ENCODE data around the gene SLC35A4. TPM values are rescaled to one million over a fixed set of nuclear protein-coding genes. Genes with fewer than 3 reads are reported as not detected.

The SLC35A4 gene
- total RNA-seq, 1 experiment from 2014 or later: 91.3 TPM

- no peaks in the 10 kb centered on the region for H3K27me3 Mint-ChIP-seq (ENCODE audit: insufficient read depth, unreplicated experiment)
- H3K36me3 Mint-ChIP-seq (ENCODE audit: insufficient read depth, unreplicated experiment): peaks cover 9% of the 10 kb centered on the region
- no peak for DNase-seq
- CTCF ChIA-PET: no interaction called here
- H3K9me3 Mint-ChIP-seq (ENCODE audit: unreplicated experiment): no peaks in the 10 kb centered on the region
- no peak overlapping the region for H3K27ac Mint-ChIP-seq (ENCODE audit: unreplicated experiment)
- Histone ChIP-seq H3K9me3 (no peaks in the 10 kb centered on the region; the same call in 1 of the 2 replicates), H3K4me1 (peaks cover 7% of the 10 kb centered on the region), H3K27me3 (replicated peaks; ENCODE audit: control insufficient read depth, insufficient read depth, low read length) (no peaks in the 10 kb centered on the region), H3K36me3 (ENCODE audit: control insufficient read depth, insufficient read depth, low read length) (no peaks in the 10 kb centered on the region), H3K4me3 (ENCODE audit: low read depth, low read length) (no peak overlapping the region)
- POLR2A ChIA-PET: interaction anchor here (0.8 kb wide), 1 partner anchor 16 kb away, joined by 3 read pairs; no protein-coding TSS in a partner anchor
- TF ChIP-seq CTCF (IDR thresholded peaks at IDR 0.05; ENCODE audit: insufficient read depth in 1 of 2, low read depth in 1 of 2, low read length in 1 of 2, severe bottlenecking in 1 of 2, unreplicated experiment in 1 of 2): no peak
- intact Hi-C loops (cut with micrococcal nuclease; ENCODE audit: unreplicated experiment): no loop called here
- H3K4me1 Mint-ChIP-seq (ENCODE audit: low read depth, unreplicated experiment): peaks cover 19% of the 10 kb centered on the region
- no peak overlapping the region for H3K4me3 Mint-ChIP-seq (ENCODE audit: unreplicated experiment)
- no TSS peak for BruUV-seq (replicated peaks)
These were observed 9.1 kb downstream of the SLC35A4 start for GRCh38 chr5:140573683-140574082.

- no peaks in the 10 kb centered on the region for H3K27me3 Mint-ChIP-seq (ENCODE audit: insufficient read depth, unreplicated experiment)
- no peak overlapping the region for H3K4me3 ChIP-seq (ENCODE audit: low read depth, low read length)
- no peak for DNase-seq
- peaks cover 5% of the 10 kb centered on the region for H3K36me3 Mint-ChIP-seq (ENCODE audit: insufficient read depth, unreplicated experiment)
- no TSS peak for BruUV-seq (replicated peaks)
- peaks cover 7% of the 10 kb centered on the region for H3K4me1 ChIP-seq
- peaks cover 19% of the 10 kb centered on the region for H3K4me1 Mint-ChIP-seq (ENCODE audit: low read depth, unreplicated experiment)
- no peak overlapping the region for H3K27ac Mint-ChIP-seq (ENCODE audit: unreplicated experiment)
- no peak overlapping the region for H3K4me3 Mint-ChIP-seq (ENCODE audit: unreplicated experiment)
- no peaks in the 10 kb centered on the region for H3K9me3 Mint-ChIP-seq (ENCODE audit: unreplicated experiment)
- H3K9me3 ChIP-seq: no peaks in the 10 kb centered on the region; the same call in 1 of the 2 replicates
- intact Hi-C loops (cut with micrococcal nuclease; ENCODE audit: unreplicated experiment): no loop called here
- H3K27me3 ChIP-seq (replicated peaks; ENCODE audit: control insufficient read depth, insufficient read depth, low read length): no peaks in the 10 kb centered on the region
- TF ChIP-seq CTCF (IDR thresholded peaks at IDR 0.05; ENCODE audit: insufficient read depth in 1 of 2, low read depth in 1 of 2, low read length in 1 of 2, severe bottlenecking in 1 of 2, unreplicated experiment in 1 of 2): no peak
- ChIA-PET CTCF (no interaction called here), POLR2A (interaction anchor here (0.8 kb wide), 1 partner anchor 16 kb away, joined by 3 read pairs; no protein-coding TSS in a partner anchor)
- H3K36me3 ChIP-seq (ENCODE audit: control insufficient read depth, insufficient read depth, low read length): no peaks in the 10 kb centered on the region
These were observed 9.5 kb downstream of the SLC35A4 start for GRCh38 chr5:140574165-140574564.

- ChIA-PET POLR2A (no interaction called here), CTCF (interaction anchor here (0.6 kb wide), 1 partner anchor 71 kb away, joined by 4 read pairs; no protein-coding TSS in a partner anchor)
- Histone ChIP-seq H3K36me3 (ENCODE audit: control insufficient read depth, insufficient read depth, low read length) (no peaks in the 10 kb centered on the region), H3K4me1 (peaks cover 7% of the 10 kb centered on the region), H3K4me3 (ENCODE audit: low read depth, low read length) (no peak overlapping the region), H3K27me3 (replicated peaks; ENCODE audit: control insufficient read depth, insufficient read depth, low read length) (no peaks in the 10 kb centered on the region), H3K9me3 (no peaks in the 10 kb centered on the region; the same call in 1 of the 2 replicates)
- peak; percentile 60 to 61 for DNase-seq
- BruUV-seq (replicated peaks): no TSS peak
- peaks cover 19% of the 10 kb centered on the region for H3K4me1 Mint-ChIP-seq (ENCODE audit: low read depth, unreplicated experiment)
- H3K9me3 Mint-ChIP-seq (ENCODE audit: unreplicated experiment): no peaks in the 10 kb centered on the region
- no peak overlapping the region for H3K4me3 Mint-ChIP-seq (ENCODE audit: unreplicated experiment)
- peaks cover under 1% of the 10 kb centered on the region for H3K36me3 Mint-ChIP-seq (ENCODE audit: insufficient read depth, unreplicated experiment)
- H3K27ac Mint-ChIP-seq (ENCODE audit: unreplicated experiment): no peak overlapping the region
- no peaks in the 10 kb centered on the region for H3K27me3 Mint-ChIP-seq (ENCODE audit: insufficient read depth, unreplicated experiment)
- TF ChIP-seq CTCF (IDR thresholded peaks at IDR 0.05; ENCODE audit: insufficient read depth in 1 of 2, low read depth in 1 of 2, low read length in 1 of 2, severe bottlenecking in 1 of 2, unreplicated experiment in 1 of 2): peak; percentile 31 to 39
- intact Hi-C loops (cut with micrococcal nuclease; ENCODE audit: unreplicated experiment): loop anchor here (1.0 to 5.0 kb wide), 2 partner anchors 62 to 145 kb away; partner anchors contain the start of gene TMCO6
These were observed 10.7 kb downstream of the SLC35A4 start for GRCh38 chr5:140575309-140575708.
